Measurements from ENCODE around the gene NLRP1. TPM values are rescaled to one million over a fixed set of nuclear protein-coding genes. Genes with fewer than 3 reads are reported as not detected.

Gene NLRP1
- total and polyA plus RNA-seq, 2 of the 13 experiments (the other 11 are each of a cell fraction or from before 2014, with no cell fraction given), result 3.4 to 3.7 TPM

DNA sequence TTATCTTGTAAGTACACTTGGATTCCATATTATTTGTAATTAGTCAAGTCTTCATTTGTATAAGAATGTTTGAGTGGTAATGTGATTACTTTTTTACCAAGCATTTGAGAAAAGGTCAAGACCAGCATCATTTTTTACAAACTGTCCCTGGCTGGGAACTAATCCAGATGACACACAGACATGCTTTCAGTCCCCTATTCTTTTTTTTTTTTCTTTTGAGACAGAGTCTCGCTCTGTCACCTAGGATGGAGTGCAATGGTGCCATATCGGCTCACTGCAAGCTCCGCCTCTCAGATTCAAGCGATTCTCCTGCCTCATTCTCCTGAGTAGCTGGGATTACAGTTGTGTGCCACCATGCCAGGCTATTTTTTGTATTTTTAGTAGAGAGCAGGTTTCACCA lies 102.9 kb downstream of the NLRP1 start (continued):
- TF ChIP-seq, protein P1, sequence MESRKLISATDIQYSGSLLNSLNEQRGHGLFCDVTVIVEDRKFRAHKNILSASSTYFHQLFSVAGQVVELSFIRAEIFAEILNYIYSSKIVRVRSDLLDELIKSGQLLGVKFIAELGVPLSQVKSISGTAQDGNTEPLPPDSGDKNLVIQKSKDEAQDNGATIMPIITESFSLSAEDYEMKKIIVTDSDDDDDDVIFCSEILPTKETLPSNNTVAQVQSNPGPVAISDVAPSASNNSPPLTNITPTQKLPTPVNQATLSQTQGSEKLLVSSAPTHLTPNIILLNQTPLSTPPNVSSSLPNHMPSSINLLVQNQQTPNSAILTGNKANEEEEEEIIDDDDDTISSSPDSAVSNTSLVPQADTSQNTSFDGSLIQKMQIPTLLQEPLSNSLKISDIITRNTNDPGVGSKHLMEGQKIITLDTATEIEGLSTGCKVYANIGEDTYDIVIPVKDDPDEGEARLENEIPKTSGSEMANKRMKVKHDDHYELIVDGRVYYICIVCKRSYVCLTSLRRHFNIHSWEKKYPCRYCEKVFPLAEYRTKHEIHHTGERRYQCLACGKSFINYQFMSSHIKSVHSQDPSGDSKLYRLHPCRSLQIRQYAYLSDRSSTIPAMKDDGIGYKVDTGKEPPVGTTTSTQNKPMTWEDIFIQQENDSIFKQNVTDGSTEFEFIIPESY (CRISPR knock-in tag; IDR thresholded peaks at IDR 0.05), result no peak
- TF ChIP-seq ZZZ3 (CRISPR knock-in tag; IDR thresholded peaks at IDR 0.05; ENCODE audit: borderline replicate concordance) (no peak), RXRA (CRISPR knock-in tag; IDR thresholded peaks at IDR 0.05) (no peak), ZNF121 (CRISPR knock-in tag; IDR thresholded peaks at IDR 0.05) (no peak), MXD4 (CRISPR knock-in tag; IDR thresholded peaks at IDR 0.05) (no peak), EHMT2 (IDR thresholded peaks at IDR 0.05; ENCODE audit: borderline replicate concordance, low read depth, low read length) (no peak), GLI4 (CRISPR knock-in tag; IDR thresholded peaks at IDR 0.05; ENCODE audit: borderline replicate concordance) (no peak), ZNF205 (CRISPR knock-in tag; IDR thresholded peaks at IDR 0.05) (no peak), TAF1 (CRISPR knock-in tag; IDR thresholded peaks at IDR 0.05) (no peak)
- TF ChIP-seq, protein P2, sequence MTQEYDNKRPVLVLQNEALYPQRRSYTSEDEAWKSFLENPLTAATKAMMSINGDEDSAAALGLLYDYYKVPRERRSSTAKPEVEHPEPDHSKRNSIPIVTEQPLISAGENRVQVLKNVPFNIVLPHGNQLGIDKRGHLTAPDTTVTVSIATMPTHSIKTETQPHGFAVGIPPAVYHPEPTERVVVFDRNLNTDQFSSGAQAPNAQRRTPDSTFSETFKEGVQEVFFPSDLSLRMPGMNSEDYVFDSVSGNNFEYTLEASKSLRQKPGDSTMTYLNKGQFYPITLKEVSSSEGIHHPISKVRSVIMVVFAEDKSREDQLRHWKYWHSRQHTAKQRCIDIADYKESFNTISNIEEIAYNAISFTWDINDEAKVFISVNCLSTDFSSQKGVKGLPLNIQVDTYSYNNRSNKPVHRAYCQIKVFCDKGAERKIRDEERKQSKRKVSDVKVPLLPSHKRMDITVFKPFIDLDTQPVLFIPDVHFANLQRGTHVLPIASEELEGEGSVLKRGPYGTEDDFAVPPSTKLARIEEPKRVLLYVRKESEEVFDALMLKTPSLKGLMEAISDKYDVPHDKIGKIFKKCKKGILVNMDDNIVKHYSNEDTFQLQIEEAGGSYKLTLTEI (CRISPR knock-in tag; conservative IDR thresholded peaks at IDR 0.05), result no peak

DNA sequence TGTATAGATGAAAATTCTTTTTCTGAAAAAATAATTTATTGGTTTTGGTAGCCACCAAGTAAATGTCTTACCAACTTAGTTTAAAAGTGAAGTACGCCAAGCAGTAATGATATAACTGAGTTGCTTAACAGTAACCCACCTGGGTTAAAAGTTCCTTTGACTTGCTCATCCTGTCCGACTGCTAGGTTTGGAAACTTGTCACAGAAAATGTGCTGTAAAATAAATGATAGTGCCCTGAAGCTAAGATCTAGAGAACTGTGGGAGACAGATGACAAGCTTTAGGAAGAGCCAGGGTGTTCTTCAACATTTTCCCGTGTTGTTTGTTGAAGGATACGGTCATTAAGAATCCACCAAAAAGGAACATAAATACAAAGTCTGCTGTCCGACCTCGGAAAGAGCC lies 103.3 kb downstream of the NLRP1 start:
- BruUV-seq (replicated peaks), result no TSS peak
- ChIA-PET CTCF (ENCODE audit: low intra/inter-chr PET ratio, low total read pairs) (no interaction called here), POLR2A (no interaction called here)
- 96% methylated on average over 6 of the region's 6 CpGs for WGBS (ENCODE audit: low lambda C conversion rate)
- Histone ChIP-seq H3K9me3 (ENCODE audit: low read length) (no peaks in the 10 kb centered on the region), H3K79me2 (ENCODE audit: insufficient read depth, low read length) (peaks cover 41% of the 10 kb centered on the region), H3K4me2 (ENCODE audit: low read depth, low read length) (no peak overlapping the region), H2AFZ (ENCODE audit: low read length) (no peak overlapping the region), H4K20me1 (ENCODE audit: insufficient read depth, low read length) (no peaks in the 10 kb centered on the region), H3K27me3 (ENCODE audit: control insufficient read depth in 1 of 2, insufficient read depth in 2 of 2, low read length in 2 of 2) (no peaks in the 10 kb centered on the region; a peak in 1 of 5 replicates), H3K4me3 (replicated peaks in 1 of 3; ENCODE audit: insufficient read depth in 1 of 3, low read depth in 2 of 3, low read length in 3 of 3) (no peak overlapping the region), H3K4me1 (ENCODE audit: insufficient read depth, low read length) (peaks cover 20% of the 10 kb centered on the region), H3K9ac (ENCODE audit: insufficient read depth, low read depth, low read length) (no peak overlapping the region), H3K27ac (ENCODE audit: extremely low read length, insufficient read depth, low read length) (no peak overlapping the region), H3K36me3 (replicated peaks in 1 of 2; ENCODE audit: control insufficient read depth in 1 of 2, insufficient read depth in 2 of 2, low read length in 2 of 2) (peaks cover 20 to 74% of the 10 kb centered on the region in 2 experiments)
- ATAC-seq (no peak), FAIRE-seq (no peak), DNase-seq (ENCODE audit: low spot score) (no peak)
- in situ Hi-C loops (cut with HindIII; ENCODE audit: extremely low pct_ligation_motif_present, low pct_unique_long_range_greater_than_20kb) (no loop called here), intact Hi-C loops (cut with micrococcal nuclease; ENCODE audit: unreplicated experiment) (no loop called here)
- TF ChIP-seq ZNF383 (CRISPR knock-in tag; IDR thresholded peaks at IDR 0.05; ENCODE audit: borderline replicate concordance), result no peak
- no peak for TF ChIP-seq ELF4 (CRISPR knock-in tag; IDR thresholded peaks at IDR 0.05; ENCODE audit: borderline replicate concordance)
- no peak for TF ChIP-seq NR3C1 (CRISPR knock-in tag; IDR thresholded peaks at IDR 0.05)
- TF ChIP-seq KLF15 (CRISPR knock-in tag; IDR thresholded peaks at IDR 0.05; ENCODE audit: borderline replicate concordance), result no peak
- TF ChIP-seq, protein P3, sequence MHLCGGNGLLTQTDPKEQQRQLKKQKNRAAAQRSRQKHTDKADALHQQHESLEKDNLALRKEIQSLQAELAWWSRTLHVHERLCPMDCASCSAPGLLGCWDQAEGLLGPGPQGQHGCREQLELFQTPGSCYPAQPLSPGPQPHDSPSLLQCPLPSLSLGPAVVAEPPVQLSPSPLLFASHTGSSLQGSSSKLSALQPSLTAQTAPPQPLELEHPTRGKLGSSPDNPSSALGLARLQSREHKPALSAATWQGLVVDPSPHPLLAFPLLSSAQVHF (CRISPR knock-in tag; IDR thresholded peaks at IDR 0.05), result no peak
- TF ChIP-seq ZNF34 (CRISPR knock-in tag; IDR thresholded peaks at IDR 0.05; ENCODE audit: borderline replicate concordance), result no peak
- no peak for TF ChIP-seq ZNF530 (CRISPR knock-in tag; IDR thresholded peaks at IDR 0.05; ENCODE audit: low read depth)
- TF ChIP-seq ZNF264 (CRISPR knock-in tag; IDR thresholded peaks at IDR 0.05), result no peak
- TF ChIP-seq HNRNPLL (IDR thresholded peaks at IDR 0.05; ENCODE audit: low read depth, low read length, poor library complexity, severe bottlenecking), result no peak
- TF ChIP-seq FOXA3 (CRISPR knock-in tag; IDR thresholded peaks at IDR 0.05), result no peak
- TF ChIP-seq, protein P4, sequence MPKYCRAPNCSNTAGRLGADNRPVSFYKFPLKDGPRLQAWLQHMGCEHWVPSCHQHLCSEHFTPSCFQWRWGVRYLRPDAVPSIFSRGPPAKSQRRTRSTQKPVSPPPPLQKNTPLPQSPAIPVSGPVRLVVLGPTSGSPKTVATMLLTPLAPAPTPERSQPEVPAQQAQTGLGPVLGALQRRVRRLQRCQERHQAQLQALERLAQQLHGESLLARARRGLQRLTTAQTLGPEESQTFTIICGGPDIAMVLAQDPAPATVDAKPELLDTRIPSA (CRISPR knock-in tag; IDR thresholded peaks at IDR 0.05; ENCODE audit: borderline replicate concordance), result no peak

Measured in HepG2 (cell line).